ENCODE data around the gene HEBP1.

HEBP1 gene

GRCh38 chr12:12933742-12934141 lies 66.3 kb downstream of the HEBP1 start:
- TF ChIP-seq CTCF (IDR thresholded peaks at IDR 0.05; ENCODE audit: borderline replicate concordance, insufficient read depth, low read depth, low read length), result no peak
- no peak overlapping the region for H3K4me3 ChIP-seq (ENCODE audit: low read depth, low read length)

- H3K4me3 ChIP-seq (ENCODE audit: low read depth, low read length), result no peak overlapping the region
- TF ChIP-seq CTCF (IDR thresholded peaks at IDR 0.05; ENCODE audit: borderline replicate concordance, insufficient read depth, low read depth, low read length), result no peak
Observed at GRCh38 chr12:12930633-12931219, 69.3 kb downstream of the HEBP1 start.

- no peak for TF ChIP-seq CTCF (IDR thresholded peaks at IDR 0.05; ENCODE audit: borderline replicate concordance, insufficient read depth, low read depth, low read length)
Observed at GRCh38 chr12:12929696-12930095, 70.4 kb downstream of the HEBP1 start.

GRCh38 chr12:12927211-12928079 lies 72.6 kb downstream of the HEBP1 start:
- TF ChIP-seq CTCF (IDR thresholded peaks at IDR 0.05; ENCODE audit: borderline replicate concordance, insufficient read depth, low read depth, low read length), result no peak
- peak overlapping the region; percentile 62 for H3K4me3 ChIP-seq (ENCODE audit: low read depth, low read length)

More at GRCh38 chr12:12929696-12930095, 70.4 kb downstream of the HEBP1 start:
- H3K4me3 ChIP-seq (ENCODE audit: low read depth, low read length), result no peak overlapping the region

- TF ChIP-seq CTCF (IDR thresholded peaks at IDR 0.05; ENCODE audit: borderline replicate concordance, insufficient read depth, low read depth, low read length), result no peak
- no peak overlapping the region for H3K4me3 ChIP-seq (ENCODE audit: low read depth, low read length)
Observed at GRCh38 chr12:12926571-12927071, 73.4 kb downstream of the HEBP1 start.

- TF ChIP-seq CTCF (IDR thresholded peaks at IDR 0.05; ENCODE audit: borderline replicate concordance, insufficient read depth, low read depth, low read length), result no peak
- no peak overlapping the region for H3K4me3 ChIP-seq (ENCODE audit: low read depth, low read length)
Observed at GRCh38 chr12:12925388-12925787, 74.7 kb downstream of the HEBP1 start.
